MM.1S (cell line): Measurements from ENCODE around the gene KRTAP5-11.

Experiments used
- EZH2 ChIP-seq: fragments of 300-600 bp; sonication (generic); optimal IDR thresholded peaks from 2 replicates; pipeline ENCODE3; 2017; ENCODE audit warnings: low read depth, mild to moderate bottlenecking, antibody characterized with exemption, low read length, mixed read lengths
- TF ChIP-seq, protein P1 (sequence below): fragments of 300-600 bp; sonication (generic); IDR thresholded peaks from 2 replicates; pipeline ENCODE4 v1.5.1; 2016; ENCODE audit warnings: antibody characterized with exemption, low read length, mixed read lengths

DNA sequence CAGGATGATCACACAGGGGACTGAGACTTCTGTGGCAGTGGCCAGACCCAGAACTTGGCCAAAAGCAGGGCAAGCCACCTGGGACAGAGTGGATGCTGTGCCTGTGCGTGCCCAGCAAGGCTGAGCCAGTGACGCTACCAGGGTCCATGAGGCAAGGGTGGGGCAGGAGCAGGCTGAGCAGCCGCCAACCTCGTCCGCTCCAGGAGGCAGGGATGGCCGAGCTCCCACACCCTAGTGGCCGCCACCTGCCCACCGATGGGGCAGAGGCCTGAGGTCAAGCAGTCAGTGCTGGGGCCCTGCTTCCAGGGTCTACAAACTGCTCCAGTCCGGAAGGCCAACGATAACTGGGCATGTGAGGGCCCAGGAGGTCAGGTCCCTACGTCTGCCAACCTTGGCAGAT, 27.2 kb downstream of the KRTAP5-11 start:
- TF ChIP-seq, protein P1, sequence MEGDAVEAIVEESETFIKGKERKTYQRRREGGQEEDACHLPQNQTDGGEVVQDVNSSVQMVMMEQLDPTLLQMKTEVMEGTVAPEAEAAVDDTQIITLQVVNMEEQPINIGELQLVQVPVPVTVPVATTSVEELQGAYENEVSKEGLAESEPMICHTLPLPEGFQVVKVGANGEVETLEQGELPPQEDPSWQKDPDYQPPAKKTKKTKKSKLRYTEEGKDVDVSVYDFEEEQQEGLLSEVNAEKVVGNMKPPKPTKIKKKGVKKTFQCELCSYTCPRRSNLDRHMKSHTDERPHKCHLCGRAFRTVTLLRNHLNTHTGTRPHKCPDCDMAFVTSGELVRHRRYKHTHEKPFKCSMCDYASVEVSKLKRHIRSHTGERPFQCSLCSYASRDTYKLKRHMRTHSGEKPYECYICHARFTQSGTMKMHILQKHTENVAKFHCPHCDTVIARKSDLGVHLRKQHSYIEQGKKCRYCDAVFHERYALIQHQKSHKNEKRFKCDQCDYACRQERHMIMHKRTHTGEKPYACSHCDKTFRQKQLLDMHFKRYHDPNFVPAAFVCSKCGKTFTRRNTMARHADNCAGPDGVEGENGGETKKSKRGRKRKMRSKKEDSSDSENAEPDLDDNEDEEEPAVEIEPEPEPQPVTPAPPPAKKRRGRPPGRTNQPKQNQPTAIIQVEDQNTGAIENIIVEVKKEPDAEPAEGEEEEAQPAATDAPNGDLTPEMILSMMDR, result no peak
- no peak for TF ChIP-seq EZH2
